ENCODE measurements around the gene TRAPPC12.
"Not testable (repeated sequence)": the region's sequence is repeated elsewhere in the genome, so short reads cannot be mapped to it uniquely, and the experiment has no call there.

The TRAPPC12 gene

DNA sequence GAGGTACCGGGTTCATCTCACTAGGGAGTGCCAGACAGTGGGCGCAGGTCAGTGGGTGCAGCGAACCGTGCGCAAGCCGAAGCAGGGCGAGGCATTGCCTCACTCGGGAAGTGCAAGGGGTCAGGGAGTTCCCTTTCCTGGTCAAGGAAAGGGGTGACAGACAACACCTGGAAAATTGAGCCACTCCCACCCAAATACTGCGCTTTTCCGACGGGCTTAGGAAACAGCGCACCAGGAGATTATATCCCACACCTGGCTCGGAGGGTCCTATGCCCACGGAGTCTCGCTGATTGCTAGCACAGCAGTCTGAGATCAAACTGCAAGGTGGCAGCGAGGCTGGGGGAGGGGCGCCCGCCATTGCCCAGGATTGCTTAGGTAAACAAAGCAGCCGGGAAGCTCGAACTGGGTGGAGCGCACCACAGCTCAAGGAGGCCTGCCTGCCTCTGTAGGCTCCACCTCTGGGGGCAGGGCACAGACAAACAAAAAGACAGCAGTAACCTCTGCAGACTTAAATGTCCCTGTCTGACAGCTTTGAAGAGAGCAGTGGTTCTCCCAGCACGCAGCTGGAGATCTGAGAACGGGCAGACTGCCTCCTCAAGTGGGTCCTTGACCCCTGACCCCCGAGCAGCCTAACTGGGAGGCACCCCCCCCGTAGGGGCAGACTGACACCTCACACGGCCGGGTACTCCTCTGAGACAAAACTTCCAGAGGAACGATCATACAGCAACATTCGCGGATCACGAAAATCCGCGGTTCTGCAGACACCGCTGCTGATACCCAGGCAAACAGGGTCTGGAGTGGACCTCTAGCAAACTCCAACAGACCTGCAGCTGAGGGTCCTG is 9.9 kb upstream of the TRAPPC12 start:
- DNase-seq, result not testable (repeated sequence)

DNA sequence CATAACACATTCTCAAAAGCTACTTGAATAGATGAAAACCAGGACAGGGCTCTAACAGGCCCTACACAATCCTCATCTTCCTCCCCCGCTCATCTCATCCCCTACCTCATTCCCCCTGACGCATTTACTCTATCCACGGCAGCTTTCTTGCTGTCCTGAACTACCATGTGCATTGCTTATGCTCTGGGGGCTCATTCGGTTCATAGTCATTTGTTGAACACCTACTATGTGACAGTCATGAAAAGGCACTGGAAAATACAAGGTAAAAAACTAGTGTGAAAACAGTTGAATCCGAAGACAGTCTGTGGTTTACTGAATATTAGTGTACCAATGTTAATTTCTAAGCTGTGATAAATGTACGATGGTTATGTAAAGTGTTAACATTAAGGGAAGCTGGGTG is 2.7 kb upstream of the TRAPPC12 start:
- no peak for DNase-seq

DNA sequence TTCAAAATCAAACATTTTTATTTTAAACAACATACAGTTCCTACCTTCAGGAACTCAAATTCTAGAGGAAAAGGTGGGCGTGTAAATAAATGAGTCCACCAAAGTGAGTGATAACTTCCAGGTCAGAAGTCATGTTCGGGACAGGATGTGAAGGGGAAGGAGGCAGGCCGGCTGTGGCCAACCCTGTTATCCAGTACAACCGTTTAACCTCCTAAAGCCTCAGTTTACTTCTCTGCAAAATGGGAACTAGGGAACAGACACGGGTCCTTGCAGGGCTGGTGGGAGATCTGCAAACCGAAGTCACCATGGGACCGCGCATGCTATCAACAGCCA is 2.2 kb upstream of the TRAPPC12 start:
- no peak for DNase-seq

GRCh38 chr2:3377612-3378432 is 1.7 kb upstream of the TRAPPC12 start, which contains the start of gene EIPR1:
TSS of gene EIPR1 (minus strand) at chr2:3377818. CDS start at chr2:3377689, 129 bp downstream.
- DNase-seq, result peak; percentile 93

- DNase-seq, result no peak
These were observed 201 bp upstream of the TRAPPC12 start for GRCh38 chr2:3379339-3379646.

- DNase-seq, result no peak
These were observed 7.0 kb downstream of the TRAPPC12 start for GRCh38 chr2:3386448-3386958.

DNA sequence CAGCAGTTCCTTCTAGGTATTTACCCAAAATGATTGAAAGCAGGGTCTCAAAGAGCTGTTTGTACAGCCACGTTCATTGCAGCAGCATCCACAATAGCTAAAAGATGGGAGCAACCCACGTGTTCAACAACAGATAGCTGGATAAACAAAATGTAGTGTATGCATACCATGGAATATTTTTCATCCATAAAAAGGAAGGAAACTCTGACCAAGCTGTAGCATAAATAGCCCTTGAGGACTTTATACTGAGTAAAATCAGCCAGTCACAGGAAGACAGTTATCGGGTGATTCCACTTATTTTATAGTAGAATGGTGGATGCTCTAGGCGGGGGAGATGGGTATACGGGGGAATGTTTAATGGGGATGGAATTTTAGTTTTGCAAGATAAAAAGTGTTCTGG is 7.5 kb downstream of the TRAPPC12 start:
- no peak for DNase-seq

- no peak for DNase-seq
These were observed 8.3 kb downstream of the TRAPPC12 start for GRCh38 chr2:3387644-3388411.

GRCh38 chr2:3388412-3388738 is 8.9 kb downstream of the TRAPPC12 start:
- no peak for DNase-seq

GRCh38 chr2:3389193-3389592 is 9.7 kb downstream of the TRAPPC12 start:
- no peak for DNase-seq

GRCh38 chr2:3390041-3390440 is 10.5 kb downstream of the TRAPPC12 start:
- no peak for DNase-seq

GRCh38 chr2:3392216-3392615 is 12.7 kb downstream of the TRAPPC12 start:
- no peak for DNase-seq

GRCh38 chr2:3396920-3397559 is 17.5 kb downstream of the TRAPPC12 start:
- no peak for DNase-seq

DNA sequence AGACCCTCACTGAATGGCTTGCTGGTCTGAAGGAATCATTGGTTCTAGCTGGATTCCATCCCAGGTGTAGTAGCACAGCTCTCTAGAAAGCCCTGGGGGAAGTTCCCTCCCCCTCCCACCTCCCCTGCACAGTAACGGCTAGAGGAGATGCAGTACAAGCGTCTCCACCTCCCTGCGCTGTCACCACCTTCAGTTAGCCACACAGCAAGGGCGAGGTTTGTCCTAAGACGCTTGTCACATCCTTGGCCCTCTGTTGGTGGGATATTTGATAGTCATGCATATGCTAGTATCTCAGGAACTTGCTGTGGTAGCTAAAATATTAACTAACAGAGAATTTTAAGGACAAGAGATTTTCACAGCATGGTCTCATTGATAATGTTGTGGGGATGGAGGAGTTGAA is 19.4 kb downstream of the TRAPPC12 start:
- no peak for DNase-seq

GRCh38 chr2:3399381-3399780 is 19.9 kb downstream of the TRAPPC12 start:
- DNase-seq, result no peak

- DNase-seq, result no peak
These were observed 20.3 kb downstream of the TRAPPC12 start for GRCh38 chr2:3399829-3400228.

DNA sequence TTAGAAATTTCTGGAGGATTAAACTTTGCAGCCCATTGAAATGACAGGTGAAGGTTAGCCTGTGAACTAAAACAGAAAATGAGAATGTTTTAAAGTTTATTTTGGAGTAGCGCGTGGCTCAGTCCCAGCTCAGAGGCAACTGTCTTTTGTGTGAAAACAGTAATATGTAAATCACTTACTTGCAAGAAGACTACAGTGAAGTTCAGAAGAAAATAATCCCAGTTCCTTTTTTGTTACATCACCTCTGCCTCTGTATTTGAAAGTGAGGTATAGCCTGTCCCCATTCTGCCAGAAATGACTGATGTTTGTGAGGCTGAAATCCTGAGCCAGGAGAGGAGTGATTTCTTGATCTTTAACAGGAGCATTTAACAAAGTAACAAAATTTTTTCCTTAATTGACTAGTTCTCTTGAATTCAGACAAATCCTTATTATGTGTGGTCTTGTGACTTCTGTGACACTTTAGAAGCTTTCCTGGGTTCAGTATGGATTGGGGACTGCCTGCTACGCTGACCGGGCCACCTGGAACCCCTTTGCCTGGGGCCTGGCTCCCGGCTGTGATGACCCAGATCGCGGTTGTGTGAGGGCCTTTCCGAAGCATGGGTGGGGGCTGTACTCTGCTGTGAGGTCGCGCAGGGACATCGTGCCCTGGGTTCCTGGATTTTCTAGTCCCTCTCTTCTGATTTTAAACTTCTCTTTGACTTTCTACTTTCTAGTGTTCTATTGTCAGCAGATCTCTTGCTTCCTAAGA is 24.3 kb downstream of the TRAPPC12 start:
- DNase-seq, result no peak

GRCh38 chr2:3404349-3404894 is 24.9 kb downstream of the TRAPPC12 start:
- DNase-seq, result no peak

DNA sequence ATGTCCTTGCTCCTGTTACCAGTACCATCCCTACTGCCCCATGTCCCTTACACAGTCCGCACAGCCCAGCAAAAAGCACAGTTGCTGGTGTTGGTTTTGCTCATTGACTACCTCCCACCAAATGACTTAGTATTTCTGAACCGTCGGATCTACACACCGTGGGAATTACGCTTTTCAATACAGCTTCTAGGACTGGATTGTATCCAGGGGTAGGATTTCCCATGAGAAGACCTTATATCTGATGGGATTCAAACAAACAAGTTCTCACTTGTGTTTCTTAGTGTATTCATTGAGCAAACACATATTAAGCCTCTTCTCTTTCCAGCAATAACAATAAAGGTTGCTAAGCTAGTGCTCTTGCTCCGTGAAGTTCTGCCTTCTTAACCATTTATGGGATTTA is 25.8 kb downstream of the TRAPPC12 start:
- no peak for DNase-seq

- no peak for DNase-seq
These were observed 26.4 kb downstream of the TRAPPC12 start for GRCh38 chr2:3405876-3406275.

GRCh38 chr2:3406501-3406900 is 27.0 kb downstream of the TRAPPC12 start:
- no peak for DNase-seq

DNA sequence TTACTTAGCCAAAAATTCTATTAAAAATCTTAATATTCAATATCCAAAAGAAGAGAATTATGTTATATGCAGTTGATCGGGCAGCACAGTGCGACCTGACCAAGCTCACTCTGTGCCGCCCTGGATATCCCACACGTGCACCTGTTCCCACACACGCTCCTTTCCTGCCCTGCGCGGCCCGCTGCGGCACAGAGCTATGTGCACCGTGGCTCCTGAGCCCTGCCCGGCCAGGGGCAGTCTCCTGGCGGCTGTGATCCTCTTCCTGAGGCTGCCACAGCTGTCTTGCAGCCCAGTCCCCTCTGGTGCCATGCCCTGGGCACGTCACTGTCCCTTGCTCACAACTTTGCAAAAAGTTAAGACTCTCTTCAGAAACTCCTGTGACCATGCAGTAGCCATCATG is 29.3 kb downstream of the TRAPPC12 start:
- DNase-seq, result no peak

All from activated T-cell treated with anti-CD3 and anti-CD28 coated beads, Interleukin-2, amount 50 U/mL, for 1 hour (primary cell).